ENCODE data around the gene SEZ6. TPM values are rescaled to one million over a fixed set of nuclear protein-coding genes. Genes with fewer than 3 reads are reported as not detected.
A peak's percentile ranks its signal among the peaks of the same experiment; 100 is the strongest.

SEZ6 gene
- total RNA-seq, 1 donor from 2014 or later: not detected

GRCh38 chr17:28957277-28957991 is 48.4 kb downstream of the SEZ6 start:
- DNase-seq (ENCODE audit: low spot score) (no peak), ATAC-seq (no peak)

- ATAC-seq: no peak
Measured at GRCh38 chr17:28956861-28957260, 49.0 kb downstream of the SEZ6 start.

GRCh38 chr17:28956112-28956511 is 49.7 kb downstream of the SEZ6 start:
- ATAC-seq: no peak
- no peak for DNase-seq (ENCODE audit: low spot score)

More at GRCh38 chr17:28956861-28957260, 49.0 kb downstream of the SEZ6 start:
- no peak for DNase-seq (ENCODE audit: low spot score)

- DNase-seq (ENCODE audit: low spot score) (no peak), ATAC-seq (no peak)
Measured at GRCh38 chr17:28955408-28955807, 50.4 kb downstream of the SEZ6 start.

DNA sequence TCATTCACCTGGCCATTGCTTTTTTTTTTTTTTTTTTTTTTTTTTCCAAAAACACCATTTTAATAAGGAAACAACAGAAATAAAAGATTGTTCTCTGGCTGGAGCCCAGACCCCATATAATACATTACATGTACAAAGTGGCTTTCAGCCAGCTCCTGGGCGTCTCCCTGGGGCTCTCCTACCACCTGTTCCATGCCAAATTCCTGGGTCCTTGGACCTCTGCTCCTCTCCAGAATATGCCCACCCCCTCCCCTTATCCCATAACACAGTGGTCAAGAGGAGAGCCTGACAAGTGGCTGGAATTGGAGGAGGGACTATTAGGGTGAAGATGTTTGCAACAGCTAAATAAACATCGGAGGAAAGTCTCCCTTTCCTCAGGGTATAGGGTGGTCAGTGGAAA is 50.9 kb downstream of the SEZ6 start:
- ATAC-seq (no peak), DNase-seq (ENCODE audit: low spot score) (no peak)

DNA sequence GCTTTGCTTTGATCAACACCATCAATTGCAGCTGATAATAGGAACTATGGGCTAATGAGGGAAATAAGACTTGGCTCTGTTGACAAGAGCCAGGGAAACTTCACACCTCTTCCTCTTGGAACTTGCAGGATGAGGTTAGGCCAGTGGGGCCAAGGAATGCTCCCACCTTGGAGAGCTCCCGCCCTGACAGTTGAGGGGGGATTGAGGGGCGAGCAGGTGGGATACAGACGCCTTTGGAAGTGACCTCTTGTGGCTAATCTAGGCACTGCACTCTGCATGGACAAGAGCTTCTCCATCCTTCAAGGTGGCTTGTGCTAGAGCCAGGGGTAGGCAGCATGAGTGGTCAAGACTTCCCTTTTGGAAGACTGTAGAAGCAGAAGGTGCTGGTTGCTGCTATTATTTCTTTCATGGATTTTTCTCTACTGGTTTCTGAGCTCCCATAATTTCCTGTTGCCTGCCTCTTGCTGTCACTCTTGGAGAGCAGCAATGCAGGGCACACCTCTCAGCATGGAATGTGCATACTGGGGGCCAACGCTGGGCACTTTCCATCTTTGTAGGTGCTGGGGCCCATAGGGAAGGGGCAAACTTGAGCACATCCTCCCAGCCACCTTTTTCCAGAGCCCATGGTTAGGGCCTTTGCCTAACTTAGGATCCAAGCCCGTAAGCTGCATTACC is 52.3 kb downstream of the SEZ6 start:
- DNase-seq (ENCODE audit: low spot score): no peak
- ATAC-seq: no peak

DNA sequence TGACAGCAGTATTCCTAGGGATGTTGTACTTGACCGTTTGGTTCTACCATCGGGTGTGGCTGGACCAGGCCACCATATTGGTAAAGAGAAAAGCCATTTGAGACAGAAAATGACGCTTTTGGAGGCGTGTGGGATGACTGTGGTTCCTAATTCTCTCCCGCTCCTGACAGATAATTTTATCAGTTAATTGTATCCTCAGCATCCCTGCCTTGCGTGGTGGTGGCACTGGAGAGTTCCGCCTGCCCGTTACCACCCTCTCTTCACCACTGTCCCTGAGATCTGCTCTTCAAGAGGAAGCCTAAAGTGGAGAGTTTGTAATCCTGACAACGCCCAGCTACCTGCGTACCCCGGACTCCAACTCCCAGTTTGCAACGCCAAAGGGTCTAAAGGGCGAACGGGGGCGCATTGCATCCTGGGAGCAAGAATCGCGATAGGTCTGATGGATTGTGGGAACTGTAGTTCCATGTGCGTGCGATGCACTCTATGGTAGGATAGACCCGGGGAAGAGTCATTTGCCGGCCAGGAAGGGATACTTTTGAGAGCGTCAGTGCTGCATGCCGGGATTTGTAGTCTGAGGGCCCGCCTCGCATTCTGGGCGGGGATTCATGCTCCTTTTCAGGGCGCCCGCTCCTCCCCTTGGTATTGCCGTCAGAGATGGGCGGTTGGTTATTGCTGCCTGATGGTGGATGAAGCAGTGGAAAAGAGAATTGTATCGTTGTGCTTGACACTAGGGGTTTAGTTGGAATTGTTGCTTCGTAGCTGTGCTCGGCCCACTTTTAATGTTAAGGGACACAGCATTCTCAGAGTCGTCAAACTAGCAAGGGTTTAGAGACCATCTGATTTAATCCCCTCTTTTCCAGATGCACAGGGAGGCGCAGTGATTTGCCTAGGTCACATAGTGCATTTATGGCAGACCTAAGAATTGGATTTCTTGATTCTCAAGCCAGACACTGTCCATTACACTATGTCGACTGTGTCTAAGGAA is 53.5 kb downstream of the SEZ6 start:
- DNase-seq (ENCODE audit: low spot score) (peak; percentile 99), ATAC-seq (peak; percentile 73)

- ATAC-seq: peak; percentile 62
- DNase-seq (ENCODE audit: low spot score): peak; percentile 100
Measured at GRCh38 chr17:28951428-28951990, 54.3 kb downstream of the SEZ6 start, which contains the start of gene PHF12. Gene PHF12, minus strand, starts transcription at chr17:28951518. Its CDS starts 558 bp downstream, at chr17:28950960.

DNA sequence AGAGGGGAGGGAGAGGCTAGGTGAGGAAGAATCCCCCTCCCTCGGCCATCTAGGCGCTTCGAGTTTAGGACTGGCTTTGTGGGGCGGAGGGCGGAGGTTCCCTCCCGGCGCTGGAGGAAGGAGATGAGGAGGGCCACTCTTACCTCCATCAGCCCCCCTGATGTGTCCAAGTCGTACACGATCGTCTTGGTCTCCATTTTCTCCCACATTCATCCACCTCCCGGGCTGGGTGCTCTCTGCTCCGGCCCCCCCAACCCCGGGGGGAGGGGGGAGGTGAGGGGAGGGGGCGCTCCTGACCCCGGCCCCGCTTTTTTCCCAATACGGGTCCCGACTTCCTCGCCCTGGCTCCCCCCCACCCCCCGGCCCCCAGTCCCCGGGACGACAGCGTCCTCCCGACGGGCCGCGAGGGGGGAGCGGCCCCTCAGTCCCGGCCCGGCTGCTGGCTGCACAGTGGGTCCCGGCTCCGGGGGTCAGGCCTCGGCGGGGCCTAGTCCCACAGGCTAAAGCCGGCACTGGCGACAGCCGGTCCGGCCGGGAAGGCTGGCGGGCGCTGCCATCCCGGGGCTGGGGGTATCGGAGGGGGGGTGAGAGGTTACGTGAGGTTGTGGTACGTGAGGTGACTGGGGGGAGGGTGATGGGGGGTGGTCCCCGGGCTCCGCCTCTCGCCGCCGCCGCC is 54.9 kb downstream of the SEZ6 start:
- DNase-seq (ENCODE audit: low spot score): no peak
- no peak for ATAC-seq

DNA sequence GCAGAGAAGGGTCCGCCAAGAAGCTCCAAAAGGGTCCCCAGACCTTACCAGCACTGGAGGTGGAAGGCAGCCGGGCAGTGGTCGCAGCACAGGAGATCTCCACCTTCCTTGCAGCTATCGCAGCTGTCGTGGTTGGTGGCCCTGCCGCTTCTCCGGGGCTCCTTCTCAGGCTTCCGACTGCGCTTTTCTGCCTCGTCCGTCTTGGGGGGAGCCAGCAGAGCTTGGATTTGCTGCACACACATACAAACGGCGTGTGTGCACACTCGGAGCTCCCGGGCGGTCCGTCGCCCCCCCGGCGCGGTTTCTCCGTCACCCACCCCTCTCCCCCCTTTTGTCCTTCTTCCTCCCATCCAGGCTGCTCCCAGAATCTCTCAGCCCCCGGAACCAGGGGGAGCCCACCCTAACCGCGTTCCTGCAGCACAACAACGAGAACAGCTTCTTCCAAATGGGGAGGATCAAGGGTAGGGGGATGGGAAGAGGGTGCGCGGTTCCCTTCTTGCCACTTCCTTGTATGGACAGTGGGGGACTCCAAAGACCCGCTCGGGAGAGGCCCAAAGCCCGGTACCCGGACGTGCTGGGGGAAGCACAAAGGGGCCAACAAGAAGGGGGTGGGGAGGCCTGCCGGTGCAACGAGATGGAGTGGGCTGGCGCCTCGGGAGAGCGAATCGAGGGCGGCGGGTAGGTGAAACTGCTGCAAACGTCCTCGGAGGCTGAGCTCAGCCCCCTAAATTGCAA is 55.6 kb downstream of the SEZ6 start:
- no peak for ATAC-seq
- DNase-seq (ENCODE audit: low spot score): peak; percentile 63

DNA sequence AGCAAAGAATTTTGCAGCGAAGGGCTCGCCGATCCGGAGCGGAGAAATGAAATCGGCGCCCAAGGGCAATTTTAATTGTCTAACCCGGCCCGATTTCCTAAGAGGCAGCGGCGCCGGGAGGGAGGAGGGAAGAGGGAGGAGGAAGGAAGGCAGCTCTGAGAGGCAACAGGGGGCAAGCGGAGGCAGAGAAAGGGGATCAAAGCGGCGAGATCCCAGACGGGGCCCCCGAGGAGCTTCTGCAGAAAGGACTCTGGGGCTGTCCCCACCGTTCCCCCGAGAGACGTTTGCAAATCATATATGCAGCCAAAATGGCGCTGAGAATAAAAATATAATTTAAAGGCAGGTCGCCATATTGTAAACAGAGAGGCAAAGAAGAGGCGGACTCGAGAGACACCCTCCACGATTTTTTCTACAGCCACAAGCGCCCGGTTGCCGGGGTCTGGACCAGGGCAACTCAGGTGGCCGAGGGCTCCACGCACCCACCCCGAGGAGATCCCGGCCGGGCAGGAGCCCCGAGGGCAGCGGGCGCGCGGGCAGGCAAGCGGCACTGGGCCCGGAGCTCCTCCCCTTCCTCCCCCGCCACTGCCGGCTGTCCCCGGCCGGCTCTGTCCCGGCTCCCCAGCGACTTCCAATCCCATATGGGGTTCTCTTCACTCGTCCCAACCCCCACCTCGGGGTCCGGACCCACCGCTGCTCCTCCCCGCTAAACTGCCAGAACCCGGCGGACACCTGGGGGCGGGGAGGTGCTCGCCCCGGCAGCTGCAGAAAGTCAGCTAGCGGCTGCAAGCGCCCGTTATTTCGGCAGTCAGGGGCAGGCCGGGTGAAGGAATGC is 56.4 kb downstream of the SEZ6 start:
- peak; percentile 36 for ATAC-seq
- peak; percentile 73 for DNase-seq (ENCODE audit: low spot score)

DNA sequence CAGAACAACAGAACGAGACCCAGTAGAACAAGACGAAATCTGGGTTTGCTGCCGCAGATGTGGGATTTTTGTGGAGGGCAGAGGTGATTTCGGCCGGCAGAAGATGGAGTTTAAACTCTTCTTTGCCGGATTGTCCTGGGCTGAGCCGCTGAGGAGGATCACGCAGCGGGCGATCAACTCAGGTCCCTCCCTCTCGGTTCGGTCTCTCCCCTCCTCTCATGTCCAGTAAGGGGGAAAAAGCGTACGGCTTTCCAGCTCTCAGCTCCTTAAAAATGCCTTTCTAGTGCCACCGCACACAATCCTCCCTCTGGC is 57.0 kb downstream of the SEZ6 start:
- no peak for ATAC-seq
- DNase-seq (ENCODE audit: low spot score): no peak

DNA sequence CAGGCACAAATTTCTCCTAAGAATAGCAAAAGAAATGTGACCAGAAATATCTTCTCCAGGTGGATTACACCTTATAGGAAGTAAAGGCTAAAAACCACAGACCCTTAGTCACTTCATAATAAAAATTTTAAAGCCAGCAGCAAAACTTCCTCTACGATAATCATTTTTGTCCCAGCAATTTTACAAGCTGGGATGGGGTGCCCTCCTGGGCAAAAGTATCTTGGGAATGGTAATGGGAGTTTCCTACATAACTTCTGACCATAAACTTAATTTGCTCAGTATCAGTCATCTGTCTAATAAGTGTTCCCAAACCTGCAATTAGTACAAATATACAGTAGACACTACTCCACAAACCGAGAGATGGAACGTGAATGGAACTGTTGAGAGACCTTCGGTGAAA is 57.5 kb downstream of the SEZ6 start:
- DNase-seq (ENCODE audit: low spot score) (no peak), ATAC-seq (no peak)

- no peak for ATAC-seq
- DNase-seq (ENCODE audit: low spot score): no peak
Measured at GRCh38 chr17:28947639-28948038, 58.2 kb downstream of the SEZ6 start.

DNA sequence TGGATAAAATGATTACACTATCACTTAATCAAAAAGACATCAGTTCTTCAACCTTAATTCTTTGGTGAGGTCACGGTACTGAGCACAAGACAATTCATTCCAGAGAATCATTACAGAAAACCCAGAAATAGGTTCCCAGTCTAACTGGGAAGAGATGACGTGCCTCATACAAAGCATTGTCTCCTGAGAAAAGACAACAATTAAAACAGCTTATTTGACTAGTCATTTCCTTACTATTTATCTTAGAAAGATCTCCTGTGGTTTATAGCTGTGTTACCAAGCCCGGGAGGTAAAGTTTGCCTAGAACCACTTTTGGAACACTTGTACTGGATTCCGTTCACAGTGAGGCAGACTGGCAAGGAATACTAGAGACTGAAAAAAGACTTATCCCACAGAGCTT is 59.6 kb downstream of the SEZ6 start:
- DNase-seq (ENCODE audit: low spot score) (no peak), ATAC-seq (no peak)

- ATAC-seq: no peak
- no peak for DNase-seq (ENCODE audit: low spot score)
Measured at GRCh38 chr17:28944862-28945741, 60.7 kb downstream of the SEZ6 start.

GRCh38 chr17:28944343-28944742 is 61.5 kb downstream of the SEZ6 start:
- ATAC-seq: no peak

DNA sequence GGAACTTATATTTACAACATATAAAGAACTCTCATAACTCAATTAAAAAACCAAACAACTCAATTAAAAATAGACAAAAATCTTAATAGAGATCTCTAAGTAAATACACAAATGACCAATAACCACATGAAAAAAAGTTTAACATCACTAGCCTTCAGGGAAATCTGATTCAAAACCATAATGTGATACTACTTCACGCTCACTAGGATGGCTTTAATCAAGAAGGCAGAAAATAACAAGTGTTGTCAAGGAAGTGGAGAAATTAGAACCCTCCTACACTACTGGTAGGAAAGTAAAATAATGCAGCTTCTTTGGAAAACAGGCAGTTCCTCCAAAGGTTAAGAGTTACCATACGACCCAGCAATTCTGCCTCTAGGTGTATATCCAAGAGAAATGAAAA is 62.9 kb downstream of the SEZ6 start:
- no peak for ATAC-seq
- DNase-seq (ENCODE audit: low spot score): no peak

More at GRCh38 chr17:28944343-28944742, 61.5 kb downstream of the SEZ6 start:
- no peak for DNase-seq (ENCODE audit: low spot score)
